Measurements from ENCODE around the gene MACROH2A1. TPM values are rescaled to one million over a fixed set of nuclear protein-coding genes. Genes with fewer than 3 reads are reported as not detected.

Gene MACROH2A1
- total and polyA plus RNA-seq, 10 of the 15 experiments (the other 5 are each of a cell fraction or from before 2014, with no cell fraction given), result 45.7 to 230 (median 196) TPM

DNA sequence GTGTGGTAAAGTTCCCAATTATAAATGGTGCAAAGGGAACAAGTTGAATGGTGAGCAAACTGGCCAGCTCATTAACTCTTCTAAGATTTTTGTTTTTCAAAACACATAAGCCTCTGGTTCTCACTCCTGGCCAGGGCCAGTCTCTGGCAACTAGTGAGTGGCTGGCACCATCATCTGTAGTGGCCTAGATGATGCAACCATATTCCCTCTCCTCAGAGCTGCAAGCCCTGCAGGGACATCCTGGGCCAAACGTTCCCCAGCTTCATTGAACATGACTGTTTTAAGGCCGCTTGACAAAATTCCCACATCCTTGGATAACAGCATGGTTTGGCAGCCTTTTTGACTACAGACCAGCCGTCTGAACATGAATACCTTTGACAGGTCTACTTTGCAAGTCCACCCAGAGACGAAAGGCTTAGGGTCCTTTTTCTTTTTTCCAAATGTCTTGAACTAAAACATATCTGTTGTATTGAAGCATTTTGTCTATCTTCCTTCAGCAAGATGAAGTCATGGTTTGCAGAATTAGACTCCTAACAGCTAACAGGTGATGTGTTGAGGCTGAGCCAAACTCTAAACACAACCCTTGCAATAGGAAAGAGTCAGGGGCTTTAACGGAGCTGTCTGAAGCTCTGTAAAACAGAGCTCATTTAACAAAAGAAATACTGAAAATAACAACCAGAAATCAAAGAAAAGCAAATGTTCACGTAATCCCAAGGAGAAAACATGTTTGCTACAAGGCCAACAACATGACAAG lies 23.8 kb downstream of the MACROH2A1 start:
- ChIA-PET POLR2A (no interaction called here), CTCF (interaction anchor here (2.0 kb wide), 1 partner anchor 51 kb away, joined by 8 read pairs; no protein-coding TSS in a partner anchor), RAD21 (ENCODE audit: unreplicated experiment) (no interaction called here), SMC1A (ENCODE audit: uncharacterized antibody, unreplicated experiment) (interaction anchor here (1.4 kb wide), 1 partner anchor 19 kb away, joined by 5 read pairs; no protein-coding TSS in a partner anchor)
- intact Hi-C loops (cut with micrococcal nuclease; ENCODE audit: unreplicated experiment) (no loop called here), in situ Hi-C loops (cut with MboI) (no loop called here)
- no peak overlapping the region for H3K4me3 ChIP-seq
- H3K27ac ChIP-seq (ENCODE audit: control insufficient read depth, insufficient read depth), result no peak overlapping the region
- no peaks in the 10 kb centered on the region for H3K27me3 ChIP-seq (replicated peaks in 1 of 2; ENCODE audit: control insufficient read depth in 2 of 2, insufficient read depth in 2 of 2, low read length in 1 of 2)
- BruUV-seq (replicated peaks), result no TSS peak
- peaks cover 13% of the 10 kb centered on the region for H3K4me1 ChIP-seq (ENCODE audit: control insufficient read depth, insufficient read depth, low read length)
- no peak overlapping the region for H3K9ac ChIP-seq (ENCODE audit: control insufficient read depth, insufficient read depth, low read length)
- H2AFZ ChIP-seq (ENCODE audit: control insufficient read depth, low read depth, low read length), result no peak overlapping the region
- 87% methylated on average over 6 of the region's 6 CpGs for WGBS (ENCODE audit: insufficient coverage, insufficient replicate concordance, low lambda C conversion rate, missing lambda C conversion rate)
- DNase-seq (ENCODE audit: low read depth, low spot score), result no peak
- ATAC-seq, result no peak
- H3K9me3 ChIP-seq (replicated peaks; ENCODE audit: control insufficient read depth, insufficient read depth, low read length), result no peaks in the 10 kb centered on the region
- H4K20me1 ChIP-seq (ENCODE audit: control insufficient read depth, insufficient read depth), result no peaks in the 10 kb centered on the region; the same call in none of the 2 replicates
- H3K4me2 ChIP-seq (ENCODE audit: control insufficient read depth, insufficient read depth), result no peak overlapping the region
- H3K36me3 ChIP-seq (ENCODE audit: control insufficient read depth in 2 of 2, insufficient read depth in 2 of 2, low read length in 1 of 2), result peaks cover 42 to 62% of the 10 kb centered on the region in 2 experiments
- FAIRE-seq, result no peak
- no peak for TF ChIP-seq EP300 (IDR thresholded peaks at IDR 0.05; ENCODE audit: borderline replicate concordance in 1 of 2, control insufficient read depth in 1 of 2, low read depth in 2 of 2, low read length in 2 of 2)
- TF ChIP-seq KLF5 (IDR thresholded peaks at IDR 0.05; ENCODE audit: partially characterized antibody), result no peak
- TF ChIP-seq, protein P1, sequence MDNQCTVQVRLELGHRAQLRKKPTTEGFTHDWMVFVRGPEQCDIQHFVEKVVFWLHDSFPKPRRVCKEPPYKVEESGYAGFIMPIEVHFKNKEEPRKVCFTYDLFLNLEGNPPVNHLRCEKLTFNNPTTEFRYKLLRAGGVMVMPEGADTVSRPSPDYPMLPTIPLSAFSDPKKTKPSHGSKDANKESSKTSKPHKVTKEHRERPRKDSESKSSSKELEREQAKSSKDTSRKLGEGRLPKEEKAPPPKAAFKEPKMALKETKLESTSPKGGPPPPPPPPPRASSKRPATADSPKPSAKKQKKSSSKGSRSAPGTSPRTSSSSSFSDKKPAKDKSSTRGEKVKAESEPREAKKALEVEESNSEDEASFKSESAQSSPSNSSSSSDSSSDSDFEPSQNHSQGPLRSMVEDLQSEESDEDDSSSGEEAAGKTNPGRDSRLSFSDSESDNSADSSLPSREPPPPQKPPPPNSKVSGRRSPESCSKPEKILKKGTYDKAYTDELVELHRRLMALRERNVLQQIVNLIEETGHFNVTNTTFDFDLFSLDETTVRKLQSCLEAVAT (IDR thresholded peaks at IDR 0.05), result no peak
- no peak for TF ChIP-seq FOXK2 (IDR thresholded peaks at IDR 0.05)
- no peak for TF ChIP-seq CHD4 (IDR thresholded peaks at IDR 0.05)
- TF ChIP-seq ATF7 (IDR thresholded peaks at IDR 0.05; ENCODE audit: low read depth), result no peak
- TF ChIP-seq NR2C2 (IDR thresholded peaks at IDR 0.05; ENCODE audit: borderline replicate concordance, control insufficient read depth, insufficient read length, low read depth), result no peak
- no peaks in the 10 kb centered on the region; the same call in none of the 2 replicates for H3K79me2 ChIP-seq (ENCODE audit: control insufficient read depth, insufficient read depth, low read length)
